Skeletal muscle tissue (tissue), 4 donors: ENCODE results near the gene SLC35B3. TPM values are rescaled to one million over a fixed set of nuclear protein-coding genes. Genes with fewer than 3 reads are reported as not detected.
"Not testable (repeated sequence)": the region's sequence is repeated elsewhere in the genome, so short reads cannot be mapped to it uniquely, and the experiment has no call there.

Source experiments
- H3K27ac ChIP-seq: one replicate; pipeline ENCODE4 v1.7.0; 2013; ENCODE audit warnings: mild to moderate bottlenecking, low read depth, low read length, inconsistent platforms
- H3K27me3 ChIP-seq, 3 donors: one replicate each; pipeline ENCODE4 v1.7.0; 2013; ENCODE audit warnings: low read length in 3 of 3; ENCODE audit not compliant: control insufficient read depth in 3 of 3, insufficient read depth in 3 of 3
- H3K36me3 ChIP-seq, 3 donors: one replicate each; pipeline ENCODE4 v1.7.0; 2013; ENCODE audit warnings: low read length in 3 of 3; ENCODE audit not compliant: control insufficient read depth in 3 of 3, insufficient read depth in 3 of 3
- H3K4me1 ChIP-seq, 3 donors: one replicate each; pipeline ENCODE4 v1.7.0; 2013; ENCODE audit warnings: low read length in 3 of 3, mild to moderate bottlenecking in 3 of 3; ENCODE audit not compliant: control insufficient read depth in 3 of 3, insufficient read depth in 3 of 3
- H3K4me3 ChIP-seq, 3 donors: one replicate each; pipeline ENCODE4 v1.7.0; 2013; ENCODE audit warnings: low read length in 3 of 3
- H3K9ac ChIP-seq, 3 donors: one replicate each; pipeline ENCODE4 v1.7.0; 2013; ENCODE audit warnings: low read length in 3 of 3, mild to moderate bottlenecking in 3 of 3, moderate library complexity in 2 of 3, low read depth in 1 of 3
- H3K9me3 ChIP-seq, 3 donors: one replicate each; pipeline ENCODE4 v1.7.0; 2013; ENCODE audit warnings: low read length in 3 of 3; ENCODE audit not compliant: control insufficient read depth in 3 of 3
- total RNA-seq: library from RNA; depleted of rRNA; stranded (reverse); fragments of >200 nt; gene quantifications from one replicate; pipeline ENCODE4 v1.2.3, GENCODE V29; 2014
- donor health status: Osteomylitis.

The SLC35B3 gene
- total RNA-seq, 1 donor from 2014 or later: 12.5 TPM

DNA sequence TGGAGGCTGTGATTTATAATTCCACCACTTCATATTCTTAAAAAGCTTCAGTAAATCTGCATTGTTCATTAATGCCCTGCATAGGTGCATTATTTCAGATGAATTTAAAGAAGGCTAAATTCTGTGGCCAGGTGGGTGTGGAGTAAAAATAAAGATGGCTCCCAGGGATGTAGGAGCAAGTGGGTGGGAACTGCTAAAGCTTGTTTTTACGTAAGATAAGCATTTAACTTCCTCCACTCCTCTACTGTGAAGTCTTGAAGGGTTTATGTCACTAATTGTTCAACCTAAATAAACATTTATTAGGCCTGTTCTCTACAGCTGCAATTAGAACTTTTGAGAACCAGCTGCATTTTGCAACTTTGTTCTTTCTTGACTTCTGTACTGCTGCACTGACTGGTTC is 6.8 kb upstream of the SLC35B3 start:
- Histone ChIP-seq H3K9me3 (no peaks in the 10 kb centered on the region), H3K27ac (no peak overlapping the region), H3K9ac (no peak overlapping the region), H3K27me3 (no peaks in the 10 kb centered on the region), H3K4me3 (no peak overlapping the region), H3K4me1 (no peaks in the 10 kb centered on the region), H3K36me3 (no peaks in the 10 kb centered on the region)

DNA sequence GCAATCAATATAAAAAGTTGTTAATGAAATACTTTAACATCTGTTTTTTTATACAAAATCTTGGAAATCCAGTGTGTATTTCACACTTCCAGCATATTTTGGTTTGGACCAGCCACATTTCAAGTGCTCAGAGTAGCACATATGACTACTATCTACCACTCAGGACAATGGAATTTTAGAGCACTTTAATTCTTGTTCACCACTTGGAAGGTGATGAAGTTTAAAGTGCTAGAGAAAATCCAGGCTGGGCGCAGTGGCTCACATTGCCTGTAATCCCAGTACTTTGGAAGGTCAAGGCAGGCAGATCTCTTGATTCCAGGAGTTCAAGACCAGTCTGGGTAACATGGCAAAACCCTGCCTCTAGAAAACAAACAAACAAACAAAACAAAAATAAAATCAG is 6.1 kb upstream of the SLC35B3 start:
- Histone ChIP-seq H3K27ac (no peak overlapping the region), H3K36me3 (no peaks in the 10 kb centered on the region), H3K9ac (no peak overlapping the region), H3K4me3 (no peak overlapping the region), H3K9me3 (no peaks in the 10 kb centered on the region), H3K4me1 (no peaks in the 10 kb centered on the region), H3K27me3 (no peaks in the 10 kb centered on the region)

DNA sequence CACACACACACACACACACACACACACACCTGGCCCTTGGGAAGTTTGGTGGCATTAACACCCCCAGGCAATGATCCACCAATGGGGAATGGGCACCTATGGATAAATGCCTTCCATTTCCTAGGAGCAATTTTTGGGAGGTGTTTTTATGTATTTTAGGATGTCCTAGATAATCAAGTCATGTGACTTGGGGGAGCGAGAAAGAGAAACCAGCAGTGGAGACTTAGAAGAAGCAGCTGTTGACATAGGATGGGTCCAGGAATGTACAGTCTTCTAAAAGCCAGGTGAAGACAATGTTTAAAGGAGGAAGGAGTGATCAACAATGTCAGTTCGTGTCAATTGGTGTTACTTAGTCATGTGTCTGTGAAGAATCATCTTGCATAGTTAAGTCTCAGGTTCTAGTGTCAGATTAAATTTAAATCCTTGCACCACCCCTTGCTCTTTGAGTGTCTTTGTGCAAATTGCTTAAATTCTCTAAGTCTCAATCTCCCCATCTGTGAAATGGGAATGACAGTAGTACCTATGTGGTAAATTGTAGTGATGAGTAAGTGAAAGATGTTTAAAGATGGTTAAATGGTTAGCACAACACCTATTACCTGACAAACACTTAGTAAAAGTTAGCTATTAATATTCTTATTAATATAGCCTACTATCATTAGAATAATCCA is 4.4 kb upstream of the SLC35B3 start:
- H3K27ac ChIP-seq: no peak overlapping the region
- H3K27me3 ChIP-seq: no peaks in the 10 kb centered on the region
- no peak overlapping the region for H3K4me3 ChIP-seq
- peaks cover 4 to 10% (median 5%) of the 10 kb centered on the region in 3 donors for H3K4me1 ChIP-seq
- H3K36me3 ChIP-seq: no peaks in the 10 kb centered on the region
- no peaks in the 10 kb centered on the region for H3K9me3 ChIP-seq
- no peak overlapping the region for H3K9ac ChIP-seq

GRCh38 chr6:8437813-8438212 is 2.5 kb upstream of the SLC35B3 start:
- H3K27ac ChIP-seq: no peak overlapping the region
- H3K4me3 ChIP-seq: no peak overlapping the region
- peaks cover 9 to 21% (median 14%) of the 10 kb centered on the region in 3 donors for H3K4me1 ChIP-seq
- H3K9ac ChIP-seq: no peak overlapping the region
- no peaks in the 10 kb centered on the region for H3K36me3 ChIP-seq
- no peaks in the 10 kb centered on the region for H3K27me3 ChIP-seq
- H3K9me3 ChIP-seq: no peaks in the 10 kb centered on the region

DNA sequence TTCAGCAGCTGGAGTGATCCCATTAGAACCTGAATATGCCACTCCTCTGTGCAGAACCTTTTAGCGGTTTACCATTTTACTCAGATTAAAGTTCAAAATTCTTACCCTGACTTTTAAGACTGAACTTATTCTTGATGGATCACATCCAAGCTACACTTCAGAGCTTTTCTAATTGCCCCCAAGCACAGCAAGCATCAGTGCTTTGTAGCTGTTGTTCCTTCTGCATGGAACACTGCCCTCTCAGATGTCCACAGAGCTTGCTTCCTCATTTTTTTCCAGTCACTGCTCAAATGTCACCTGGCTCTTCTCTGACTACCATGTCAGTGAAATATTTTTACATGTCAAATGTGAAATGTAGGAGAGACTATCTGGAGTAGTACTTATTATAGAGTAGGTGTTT is 1.6 kb upstream of the SLC35B3 start:
- Histone ChIP-seq H3K9me3 (no peaks in the 10 kb centered on the region), H3K9ac (no peak overlapping the region), H3K4me3 (no peak overlapping the region), H3K36me3 (no peaks in the 10 kb centered on the region), H3K27ac (no peak overlapping the region), H3K27me3 (no peaks in the 10 kb centered on the region), H3K4me1 (peaks cover 9 to 21% (median 14%) of the 10 kb centered on the region in 3 donors)

DNA sequence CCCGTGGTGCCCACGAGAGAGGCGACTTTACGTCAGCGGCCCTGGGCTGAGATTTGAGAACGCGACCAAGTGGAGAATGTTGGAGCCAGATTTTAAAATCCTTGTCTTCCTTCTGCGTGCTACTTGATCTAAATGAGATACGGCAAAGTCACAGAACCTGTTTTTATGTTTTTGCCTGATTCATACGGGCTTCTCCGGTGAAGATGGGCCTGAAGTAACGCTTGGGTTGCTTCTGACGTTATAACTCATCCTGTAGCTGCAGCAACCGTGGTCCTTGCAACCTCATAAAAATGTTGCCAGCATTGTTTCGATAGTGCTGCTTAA is 462 bp upstream of the SLC35B3 start:
- Histone ChIP-seq H3K36me3 (no peaks in the 10 kb centered on the region), H3K27me3 (no peaks in the 10 kb centered on the region), H3K9ac (peak overlapping the region; percentile 86 to 92 (median 91)), H3K4me1 (peaks cover 9 to 21% (median 14%) of the 10 kb centered on the region in 3 donors), H3K9me3 (no peaks in the 10 kb centered on the region), H3K4me3 (peak overlapping the region; percentile 96 to 99 (median 99)), H3K27ac (peak overlapping the region; percentile 83)

GRCh38 chr6:8434727-8435092 is 635 bp downstream of the SLC35B3 start:
- Histone ChIP-seq H3K9me3 (no peaks in the 10 kb centered on the region), H3K9ac (peak overlapping the region; percentile 86 to 92 (median 91)), H3K4me3 (peak overlapping the region; percentile 96 to 99 (median 99)), H3K27ac (peak overlapping the region; percentile 83), H3K36me3 (no peaks in the 10 kb centered on the region), H3K27me3 (no peaks in the 10 kb centered on the region), H3K4me1 (peaks cover 9 to 21% (median 14%) of the 10 kb centered on the region in 3 donors)

DNA sequence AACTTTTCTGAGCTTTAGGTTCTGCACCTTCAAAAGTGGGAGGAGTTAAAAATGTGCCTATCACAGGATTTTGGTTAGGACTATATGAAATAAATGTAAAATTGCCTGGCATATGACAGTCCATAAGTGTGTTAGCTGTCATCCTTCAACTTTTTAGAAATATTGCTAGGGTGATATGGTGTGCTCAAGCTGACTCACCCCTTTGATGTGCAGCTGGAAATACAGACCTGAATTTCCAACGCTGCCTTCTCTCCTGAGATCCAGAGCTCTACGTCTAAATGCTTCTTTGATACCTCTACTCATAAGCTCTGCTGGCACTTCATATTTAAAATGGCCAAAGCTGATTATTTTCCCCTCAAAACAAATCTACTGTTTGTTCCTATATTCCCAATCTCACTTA is 2.7 kb downstream of the SLC35B3 start:
- Histone ChIP-seq H3K9me3 (no peaks in the 10 kb centered on the region), H3K27ac (no peak overlapping the region), H3K27me3 (no peaks in the 10 kb centered on the region), H3K36me3 (peaks cover 0 to 4% (median under 1%) of the 10 kb centered on the region in 3 donors), H3K4me1 (peaks cover 9 to 21% (median 14%) of the 10 kb centered on the region in 3 donors), H3K4me3 (no peak overlapping the region), H3K9ac (no peak overlapping the region)

GRCh38 chr6:8429821-8430220 is 5.5 kb downstream of the SLC35B3 start:
- no peak overlapping the region for H3K27ac ChIP-seq
- peaks cover 5 to 15% (median 14%) of the 10 kb centered on the region in 3 donors for H3K36me3 ChIP-seq
- no peaks in the 10 kb centered on the region for H3K9me3 ChIP-seq
- peaks cover 4 to 11% (median 10%) of the 10 kb centered on the region in 3 donors for H3K4me1 ChIP-seq
- no peak overlapping the region for H3K4me3 ChIP-seq
- H3K9ac ChIP-seq: no peak overlapping the region
- H3K27me3 ChIP-seq: no peaks in the 10 kb centered on the region

- H3K9me3 ChIP-seq, H3K4me3 ChIP-seq, H3K4me1 ChIP-seq, H3K27ac ChIP-seq, H3K27me3 ChIP-seq, H3K9ac ChIP-seq: not testable (repeated sequence)
- peaks cover 5 to 20% (median 15%) of the 10 kb centered on the region in 3 donors for H3K36me3 ChIP-seq
Measured at GRCh38 chr6:8426544-8426943, 8.8 kb downstream of the SLC35B3 start.
